Neural progenitor cell (in vitro differentiated cells): ENCODE measurements around the gene TERC. TPM values are rescaled to one million over a fixed set of nuclear protein-coding genes. Genes with fewer than 3 reads are reported as not detected.

Experiments
- DNase-seq: peaks from one replicate; pipeline ENCODE4 v3.0.0-alpha.2; 2016; ENCODE audit warnings: low spot score
- H2AFZ ChIP-seq: fragments of 200-600 bp; sonication (generic); replicated peaks from 2 replicates; pipeline ENCODE4 v1.6.1; 2016; ENCODE audit warnings: antibody characterized with exemption
- H3F3A ChIP-seq: fragments of 200-600 bp; sonication (generic); 2 replicates; pipeline ENCODE4 v1.6.1; 2016; ENCODE audit warnings: antibody characterized with exemption, low read depth
- H3K27ac ChIP-seq: fragments of 200-600 bp; sonication (generic); 2 replicates; pipeline ENCODE4 v1.5.1; 2016; ENCODE audit warnings: mild to moderate bottlenecking
- H3K27me3 ChIP-seq: fragments of 200-600 bp; sonication (generic); 2 replicates; pipeline ENCODE4 v1.6.1; 2016; ENCODE audit warnings: mild to moderate bottlenecking, moderate library complexity
- H3K36me3 ChIP-seq: fragments of 200-600 bp; sonication (generic); 2 replicates; pipeline ENCODE4 v1.5.1; 2016
- H3K4me1 ChIP-seq: fragments of 200-600 bp; sonication (generic); 2 replicates; pipeline ENCODE4 v1.6.1; 2016; ENCODE audit warnings: mixed run types
- H3K4me2 ChIP-seq: fragments of 200-600 bp; sonication (generic); 2 replicates; pipeline ENCODE4 v1.6.1; 2016
- H3K4me3 ChIP-seq: fragments of 200-600 bp; sonication (generic); 2 replicates; pipeline ENCODE4 v1.5.1; 2016
- H3K79me2 ChIP-seq: fragments of 200-600 bp; sonication (generic); 2 replicates; pipeline ENCODE4 v1.6.1; 2016; ENCODE audit warnings: low read depth
- H3K9ac ChIP-seq: fragments of 200-600 bp; sonication (generic); 2 replicates; pipeline ENCODE4 v1.6.1; 2016
- H3K9me3 ChIP-seq: fragments of 200-600 bp; sonication (generic); 2 replicates; pipeline ENCODE4 v1.5.1; 2016; ENCODE audit warnings: low read depth
- H4K20me1 ChIP-seq: fragments of 200-600 bp; sonication (generic); 2 replicates; pipeline ENCODE4 v1.6.1; 2016; ENCODE audit warnings: low read depth
- H3K27ac Mint-ChIP-seq: 3 replicates; pipeline ENCODE4 v1.8.0; 2021; ENCODE audit warnings: mixed read lengths
- H3K27me3 Mint-ChIP-seq: 2 replicates; pipeline ENCODE4 v1.8.0; 2022; ENCODE audit warnings: low read depth, mild to moderate bottlenecking, inconsistent platforms, moderate library complexity, mixed read lengths; ENCODE audit not compliant: insufficient read depth
- H3K36me3 Mint-ChIP-seq: 3 replicates; pipeline ENCODE4 v1.8.0; 2021; ENCODE audit warnings: mixed read lengths
- H3K4me1 Mint-ChIP-seq: 3 replicates; pipeline ENCODE4 v1.8.0; 2021; ENCODE audit warnings: mixed read lengths
- H3K4me3 Mint-ChIP-seq: 3 replicates; pipeline ENCODE4 v1.8.0; 2021; ENCODE audit warnings: mild to moderate bottlenecking, moderate library complexity, mixed read lengths
- H3K9me3 Mint-ChIP-seq: 3 replicates; pipeline ENCODE4 v1.8.0; 2020; ENCODE audit warnings: mixed read lengths
- EZH2 ChIP-seq: fragments of 200-600 bp; sonication (generic); IDR thresholded peaks from 2 replicates; pipeline ENCODE4 v1.6.1; 2017; ENCODE audit warnings: antibody characterized with exemption, mild to moderate bottlenecking, moderate library complexity
- EZH2phosphoT487 ChIP-seq: fragments of 200-600 bp; sonication (generic); IDR thresholded peaks from 2 replicates; pipeline ENCODE4 v1.6.1; 2017; ENCODE audit warnings: antibody characterized with exemption
- total RNA-seq: library from RNA; depleted of rRNA; stranded (reverse); fragments of >200 nt; gene quantifications from 2 replicates; pipeline ENCODE4 v1.2.3, GENCODE V29; 2015; ENCODE audit warnings: low replicate concordance
- TF ChIP-seq, protein P1 (sequence below): fragments of 200-600 bp; sonication (generic); IDR thresholded peaks from 2 replicates; pipeline ENCODE4 v1.5.1; 2017; ENCODE audit warnings: antibody characterized with exemption, mild to moderate bottlenecking

Gene TERC
- 47.5 and 119 TPM in 2 replicates for total RNA-seq

GRCh38 chr3:169764882-169765612 is at the start of gene TERC:
Gene TERC, minus strand, starts transcription at chr3:169765060.
- no peaks in the 10 kb centered on the region for H3K9me3 ChIP-seq
- no peak within 1 kb of the TSS for H3K27ac ChIP-seq
- no peaks in the 10 kb centered on the region for H4K20me1 ChIP-seq
- Mint-ChIP-seq H3K9me3 (peaks cover 19% of the 10 kb centered on the region), H3K4me1 (peaks cover 6% of the 10 kb centered on the region), H3K27me3 (peaks cover 4% of the 10 kb centered on the region), H3K4me3 (peak within 1 kb of the TSS; percentile 86), H3K36me3 (peaks cover 4% of the 10 kb centered on the region), H3K27ac (no peak within 1 kb of the TSS)
- H3K4me3 ChIP-seq: peak within 1 kb of the TSS; percentile 56
- peaks cover 28% of the 10 kb centered on the region for H3F3A ChIP-seq
- no peak within 1 kb of the TSS for H2AFZ ChIP-seq
- H3K4me2 ChIP-seq: peak within 1 kb of the TSS; percentile 74
- TF ChIP-seq EZH2 (no peak), EZH2phosphoT487 (no peak)
- TF ChIP-seq, protein P1, sequence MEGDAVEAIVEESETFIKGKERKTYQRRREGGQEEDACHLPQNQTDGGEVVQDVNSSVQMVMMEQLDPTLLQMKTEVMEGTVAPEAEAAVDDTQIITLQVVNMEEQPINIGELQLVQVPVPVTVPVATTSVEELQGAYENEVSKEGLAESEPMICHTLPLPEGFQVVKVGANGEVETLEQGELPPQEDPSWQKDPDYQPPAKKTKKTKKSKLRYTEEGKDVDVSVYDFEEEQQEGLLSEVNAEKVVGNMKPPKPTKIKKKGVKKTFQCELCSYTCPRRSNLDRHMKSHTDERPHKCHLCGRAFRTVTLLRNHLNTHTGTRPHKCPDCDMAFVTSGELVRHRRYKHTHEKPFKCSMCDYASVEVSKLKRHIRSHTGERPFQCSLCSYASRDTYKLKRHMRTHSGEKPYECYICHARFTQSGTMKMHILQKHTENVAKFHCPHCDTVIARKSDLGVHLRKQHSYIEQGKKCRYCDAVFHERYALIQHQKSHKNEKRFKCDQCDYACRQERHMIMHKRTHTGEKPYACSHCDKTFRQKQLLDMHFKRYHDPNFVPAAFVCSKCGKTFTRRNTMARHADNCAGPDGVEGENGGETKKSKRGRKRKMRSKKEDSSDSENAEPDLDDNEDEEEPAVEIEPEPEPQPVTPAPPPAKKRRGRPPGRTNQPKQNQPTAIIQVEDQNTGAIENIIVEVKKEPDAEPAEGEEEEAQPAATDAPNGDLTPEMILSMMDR: no peak
- H3K4me1 ChIP-seq: no peaks in the 10 kb centered on the region
- no peaks in the 10 kb centered on the region for H3K27me3 ChIP-seq
- no peaks in the 10 kb centered on the region for H3K36me3 ChIP-seq
- H3K9ac ChIP-seq: peak within 1 kb of the TSS; percentile 48
- no peaks in the 10 kb centered on the region for H3K79me2 ChIP-seq
- peak; percentile 72 for DNase-seq

DNA sequence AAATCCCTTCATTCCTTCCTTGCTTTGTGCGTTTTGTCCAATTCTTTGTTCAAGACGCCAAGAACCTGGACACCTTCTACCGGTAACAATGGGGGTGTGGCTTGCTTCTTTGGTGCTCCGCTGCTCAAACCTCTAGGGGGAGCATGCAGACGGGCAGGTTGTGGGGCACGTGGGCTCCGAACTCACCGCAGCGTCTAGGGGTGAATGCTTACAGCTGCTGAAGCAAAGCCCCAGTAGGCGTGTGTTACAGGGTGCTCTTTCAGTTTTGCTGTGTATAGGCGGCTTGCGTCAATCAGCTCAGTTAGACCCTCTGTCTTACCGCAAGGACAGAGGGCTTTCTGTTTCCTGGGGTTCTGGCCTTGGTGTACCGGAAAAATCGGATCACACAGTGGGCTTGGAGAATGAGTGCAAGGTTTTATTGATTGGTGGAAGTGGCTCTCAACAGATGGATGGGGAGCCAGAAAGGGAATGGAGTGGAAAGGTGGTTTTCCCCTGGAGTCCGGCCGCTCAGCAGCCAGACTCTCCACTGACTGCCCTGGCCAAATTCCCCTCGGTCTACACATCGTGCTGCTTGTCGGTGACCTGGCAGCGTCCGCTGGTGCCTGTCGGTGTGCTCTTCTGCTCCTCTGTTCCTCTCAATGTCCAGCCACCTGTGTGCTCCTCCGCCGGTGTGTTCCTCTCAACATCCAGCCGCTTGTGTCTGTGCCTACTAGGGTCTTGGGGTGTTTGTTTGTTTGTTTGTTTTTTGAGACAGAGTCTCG is 49.1 kb upstream of the TERC start:
- Mint-ChIP-seq H3K4me3 (no peak overlapping the region), H3K27ac (no peak overlapping the region), H3K27me3 (peaks cover 4% of the 10 kb centered on the region), H3K4me1 (peaks cover 8% of the 10 kb centered on the region), H3K9me3 (peaks cover 25% of the 10 kb centered on the region), H3K36me3 (no peaks in the 10 kb centered on the region)
- Histone ChIP-seq H3K9me3 (no peaks in the 10 kb centered on the region), H3K79me2 (peaks cover 5% of the 10 kb centered on the region), H3K27ac (no peak overlapping the region), H3F3A (peaks cover 10% of the 10 kb centered on the region), H3K4me2 (no peak overlapping the region), H4K20me1 (no peaks in the 10 kb centered on the region), H3K27me3 (no peaks in the 10 kb centered on the region), H2AFZ (no peak overlapping the region), H3K4me1 (peaks cover 4% of the 10 kb centered on the region), H3K36me3 (no peaks in the 10 kb centered on the region), H3K9ac (no peak overlapping the region), H3K4me3 (no peak overlapping the region)
- peak; percentile 41 for DNase-seq
- TF ChIP-seq EZH2: no peak
- TF ChIP-seq, protein P1: peak; percentile 34

DNA sequence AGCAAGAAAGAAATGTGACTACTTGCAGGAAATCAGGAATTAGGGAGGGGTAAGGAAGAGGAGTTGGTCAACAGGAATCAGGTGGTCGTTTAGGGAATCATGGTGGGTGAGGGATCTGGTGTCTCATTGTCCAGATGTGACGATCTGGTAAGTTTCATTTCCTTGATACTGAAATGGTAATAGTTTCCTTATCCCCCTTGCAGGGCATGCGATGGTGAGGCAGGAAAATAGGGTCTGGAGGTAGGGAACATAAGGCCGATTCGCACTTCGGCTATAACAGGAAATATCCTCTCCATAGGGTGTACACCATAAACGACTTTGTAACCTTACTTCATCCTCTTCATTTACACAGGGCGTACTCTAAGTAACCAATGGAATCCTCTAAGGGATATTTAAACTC is 48.4 kb upstream of the TERC start:
- Histone ChIP-seq H3K4me3 (no peak overlapping the region), H4K20me1 (no peaks in the 10 kb centered on the region), H3K9ac (no peak overlapping the region), H3K9me3 (no peaks in the 10 kb centered on the region), H3K27me3 (no peaks in the 10 kb centered on the region), H3K79me2 (peaks cover 5% of the 10 kb centered on the region), H3K27ac (no peak overlapping the region), H3K4me1 (peaks cover 4% of the 10 kb centered on the region), H3K36me3 (no peaks in the 10 kb centered on the region), H3K4me2 (no peak overlapping the region), H3F3A (peaks cover 10% of the 10 kb centered on the region), H2AFZ (peak overlapping the region; percentile 12)
- Mint-ChIP-seq H3K9me3 (peaks cover 25% of the 10 kb centered on the region), H3K27me3 (peaks cover 4% of the 10 kb centered on the region), H3K4me1 (peaks cover 8% of the 10 kb centered on the region), H3K36me3 (no peaks in the 10 kb centered on the region), H3K4me3 (no peak overlapping the region), H3K27ac (peak overlapping the region; percentile 24)
- TF ChIP-seq EZH2 (no peak), EZH2phosphoT487 (no peak)
- TF ChIP-seq, protein P1: no peak
- no peak for DNase-seq
